HCT116 (cell line): ENCODE measurements around the gene EIF4EBP3. TPM values are rescaled to one million over a fixed set of nuclear protein-coding genes. Genes with fewer than 3 reads are reported as not detected.

ENCODE experiments used
- ATAC-seq: fragments of 200-7000 bp; cut with Tn5 transposase; 2 replicates; pipeline ENCODE4 v1.9.1; 2020; ENCODE audit warnings: mild to moderate bottlenecking, moderate library complexity
- BruUV-seq: library from RNA; stranded (reverse); fragments of 400-500 nt; replicated peaks from 2 replicates; lab custom pipeline; 2021; lab: Mats Ljungman, UMichigan
- CTCF ChIA-PET: fragments of 300-600 bp; sonication (Branson Sonifier 250); formaldehyde crosslinking; loops from one replicate; lab custom pipeline; 2021; ENCODE audit warnings: antibody characterized with exemption; lab: Charles Lee
- POLR2A ChIA-PET: fragments of 300-600, 350-600 bp; sonication (Branson Sonifier 250); formaldehyde crosslinking; loops from one replicate; lab custom pipeline; 2021; ENCODE audit warnings: antibody characterized with exemption; lab: Charles Lee
- RAD21 ChIA-PET, 2 experiments: fragments of 300-600 bp; sonication (Branson Sonifier 250); formaldehyde crosslinking; loops; one replicate each; lab custom pipeline; 2023; ENCODE audit warnings: low total read pairs in 2 of 2; ENCODE audit not compliant: uncharacterized antibody in 2 of 2, unreplicated experiment in 2 of 2, low non-redundant PET in 1 of 2; lab: Charles Lee
- DNase-seq: peaks from one replicate; pipeline ENCODE4 v3.0.0-alpha.2; 2010; ENCODE audit warnings: low read depth, low spot score
- H2AFZ ChIP-seq: fragments of 200-600 bp; shearing (Covaris generic), sonication (generic); 2 replicates; pipeline ENCODE4 v1.6.1; 2017; ENCODE audit warnings: low read depth, mixed run types, mixed read lengths, antibody characterized with exemption, low read length; ENCODE audit not compliant: poor library complexity, severe bottlenecking
- H3K27ac ChIP-seq: 2 replicates; pipeline ENCODE4 v1.5.1; 2012; ENCODE audit warnings: low read depth, low read length
- H3K27me3 ChIP-seq: fragments of 200-600 bp; sonication (generic); 2 replicates; pipeline ENCODE4 v1.6.1; 2016; ENCODE audit warnings: mixed run types, low read length, mixed read lengths; ENCODE audit not compliant: insufficient read depth
- H3K36me3 ChIP-seq, 2 experiments: fragments of 200-500 bp in 1 of 2; fragments of 200-600 bp in 1 of 2; sonication (Bioruptor generic) in 1 of 2; sonication (generic) in 1 of 2; 2 replicates each; pipeline versions ENCODE4 v1.5.1 to v1.6.1; 2014 to 2016; ENCODE audit warnings: low read length in 2 of 2, inconsistent platforms in 1 of 2, mixed read lengths in 1 of 2, mixed run types in 1 of 2; ENCODE audit not compliant: insufficient read depth in 2 of 2, control insufficient read depth in 1 of 2
- H3K4me1 ChIP-seq, 2 experiments: fragments of 200-600 bp in 1 of 2; sonication (generic) in 1 of 2; 2 replicates each; pipeline versions ENCODE4 v1.5.1 to v1.6.1; 2012 to 2017; ENCODE audit warnings: low read length in 2 of 2, inconsistent platforms in 1 of 2, mild to moderate bottlenecking in 1 of 2, mixed read lengths in 1 of 2, mixed run types in 1 of 2, moderate library complexity in 1 of 2; ENCODE audit not compliant: insufficient read depth in 2 of 2, control insufficient read depth in 1 of 2
- H3K4me2 ChIP-seq: fragments of 200-600 bp; sonication (generic); 2 replicates; pipeline ENCODE4 v1.6.1; 2017; ENCODE audit warnings: mixed run types, low read length, mixed read lengths
- H3K4me3 ChIP-seq, 2 experiments: fragments of 200-600 bp in 1 of 2; sonication (generic) in 1 of 2; replicated peaks in 1 of 2; 2 replicates each; pipeline ENCODE4 v1.5.1; 2011 to 2016; ENCODE audit warnings: low read length in 2 of 2, control low read depth in 1 of 2, low read depth in 1 of 2, mild to moderate bottlenecking in 1 of 2, mixed read lengths in 1 of 2, mixed run types in 1 of 2
- H3K79me2 ChIP-seq: fragments of 200-600 bp; sonication (generic); 2 replicates; pipeline ENCODE4 v1.6.1; 2017; ENCODE audit warnings: mild to moderate bottlenecking, mixed run types, low read length, moderate library complexity, mixed read lengths; ENCODE audit not compliant: insufficient read depth
- H3K9ac ChIP-seq: fragments of 200-600 bp; sonication (generic); 2 replicates; pipeline ENCODE4 v1.6.1; 2016; ENCODE audit warnings: low read length, mixed read lengths
- H3K9me2 ChIP-seq: fragments of 200-600 bp; sonication (generic), shearing (Covaris generic); 2 replicates; pipeline ENCODE4 v1.6.1; 2017; ENCODE audit warnings: mixed run types, mild to moderate bottlenecking, moderate library complexity; ENCODE audit not compliant: insufficient read depth
- H3K9me3 ChIP-seq, 2 experiments: fragments of 200-500 bp in 1 of 2; fragments of 200-600 bp in 1 of 2; sonication (Bioruptor generic) in 1 of 2; sonication (generic) in 1 of 2; 2 replicates each; pipeline ENCODE4 v1.6.1; 2014 to 2017; ENCODE audit warnings: low read length in 2 of 2, mixed read lengths in 2 of 2, inconsistent platforms in 1 of 2, low read depth in 1 of 2, mild to moderate bottlenecking in 1 of 2, mixed run types in 1 of 2, moderate library complexity in 1 of 2; ENCODE audit not compliant: control insufficient read depth in 1 of 2, insufficient read depth in 1 of 2
- H4K20me1 ChIP-seq: fragments of 200-600 bp; sonication (generic), shearing (Covaris generic); 2 replicates; pipeline ENCODE4 v1.6.1; 2017; ENCODE audit warnings: mixed run types, mild to moderate bottlenecking, moderate library complexity; ENCODE audit not compliant: insufficient read depth
- CEBPB ChIP-seq: IDR thresholded peaks from 2 replicates; pipeline ENCODE4 v1.6.1; 2012; ENCODE audit warnings: low read depth
- EGR1 ChIP-seq: IDR thresholded peaks from 2 replicates; pipeline ENCODE4 v1.6.1; 2012; ENCODE audit warnings: low read depth
- ELF1 ChIP-seq: IDR thresholded peaks from 2 replicates; pipeline ENCODE4 v1.6.1; 2012; ENCODE audit warnings: low read depth, borderline replicate concordance
- FOSL1 ChIP-seq: IDR thresholded peaks from 2 replicates; pipeline ENCODE4 v1.6.1; 2012; ENCODE audit warnings: low read depth
- POLR2A ChIP-seq: IDR thresholded peaks from 2 replicates; pipeline ENCODE4 v1.7.0; 2011; ENCODE audit warnings: borderline replicate concordance; ENCODE audit not compliant: insufficient read depth, insufficient read length; ENCODE audit errors: extremely low read depth
- POLR2AphosphoS5 ChIP-seq: IDR thresholded peaks from 2 replicates; pipeline ENCODE4 v1.6.1; 2011; ENCODE audit warnings: mild to moderate bottlenecking, low read depth, low read length, moderate library complexity
- RAD21 ChIP-seq: IDR thresholded peaks from 2 replicates; pipeline ENCODE4 v1.6.1; 2012; ENCODE audit warnings: low read depth, mild to moderate bottlenecking
- SIN3A ChIP-seq: IDR thresholded peaks from 2 replicates; pipeline ENCODE4 v1.6.1; 2012; ENCODE audit warnings: low read depth
- SRF ChIP-seq: IDR thresholded peaks from 2 replicates; pipeline ENCODE4 v1.6.1; 2012; ENCODE audit warnings: low read depth
- YY1 ChIP-seq: IDR thresholded peaks from 2 replicates; pipeline ENCODE4 v1.6.1; 2011; ENCODE audit warnings: low read length, low read depth, moderate library complexity, mild to moderate bottlenecking; ENCODE audit not compliant: insufficient replicate concordance; ENCODE audit errors: extremely low read depth
- ZFX ChIP-seq: fragments of 450-650 bp; IDR thresholded peaks from 2 replicates; pipeline ENCODE4 v1.6.1; 2017
- ZNF274 ChIP-seq: fragments of 200-500 bp; sonication (Bioruptor generic); IDR thresholded peaks from 2 replicates; pipeline ENCODE4 v1.6.1; 2014; ENCODE audit warnings: mild to moderate bottlenecking, low read depth, low read length, inconsistent platforms
- intact Hi-C: fragments of 100-400 bp; cut with micrococcal nuclease; formaldehyde crosslinking; loops from 2 replicates; pipeline ENCODE4 v1.10.0; 2022
- total RNA-seq: library from RNA; stranded (reverse); gene quantifications from one replicate; pipeline ENCODE4 v1.2.1, GENCODE V29; 2021; ENCODE audit not compliant: unreplicated experiment
- TF ChIP-seq, protein P1 (sequence below): IDR thresholded peaks from 2 replicates; pipeline ENCODE4 v1.6.1; 2011; ENCODE audit warnings: mild to moderate bottlenecking, low read length, moderate library complexity; ENCODE audit not compliant: insufficient replicate concordance; ENCODE audit errors: extremely low read depth
- TF ChIP-seq, protein P2 (sequence below): IDR thresholded peaks from 2 replicates; pipeline ENCODE4 v1.6.1; 2012
- TF ChIP-seq, protein P3 (sequence below), 3 experiments: fragments of 200-600 bp in 1 of 3; sonication (generic) in 1 of 3; IDR thresholded peaks in 2 of 3; conservative IDR thresholded peaks in 1 of 3; 2 replicates each; pipeline ENCODE4 v1.5.1; 2012 to 2017; ENCODE audit warnings: low read depth in 2 of 3, low read length in 2 of 3, antibody characterized with exemption in 1 of 3, borderline replicate concordance in 1 of 3, control low read depth in 1 of 3, mild to moderate bottlenecking in 1 of 3, mixed read lengths in 1 of 3, mixed run types in 1 of 3, moderate library complexity in 1 of 3; ENCODE audit not compliant: insufficient read depth in 1 of 3
- TF ChIP-seq, protein P4 (sequence below): IDR thresholded peaks from 2 replicates; pipeline ENCODE4 v1.6.1; 2012

EIF4EBP3 gene
- total RNA-seq, 1 experiment from 2014 or later = 6.0 TPM

DNA sequence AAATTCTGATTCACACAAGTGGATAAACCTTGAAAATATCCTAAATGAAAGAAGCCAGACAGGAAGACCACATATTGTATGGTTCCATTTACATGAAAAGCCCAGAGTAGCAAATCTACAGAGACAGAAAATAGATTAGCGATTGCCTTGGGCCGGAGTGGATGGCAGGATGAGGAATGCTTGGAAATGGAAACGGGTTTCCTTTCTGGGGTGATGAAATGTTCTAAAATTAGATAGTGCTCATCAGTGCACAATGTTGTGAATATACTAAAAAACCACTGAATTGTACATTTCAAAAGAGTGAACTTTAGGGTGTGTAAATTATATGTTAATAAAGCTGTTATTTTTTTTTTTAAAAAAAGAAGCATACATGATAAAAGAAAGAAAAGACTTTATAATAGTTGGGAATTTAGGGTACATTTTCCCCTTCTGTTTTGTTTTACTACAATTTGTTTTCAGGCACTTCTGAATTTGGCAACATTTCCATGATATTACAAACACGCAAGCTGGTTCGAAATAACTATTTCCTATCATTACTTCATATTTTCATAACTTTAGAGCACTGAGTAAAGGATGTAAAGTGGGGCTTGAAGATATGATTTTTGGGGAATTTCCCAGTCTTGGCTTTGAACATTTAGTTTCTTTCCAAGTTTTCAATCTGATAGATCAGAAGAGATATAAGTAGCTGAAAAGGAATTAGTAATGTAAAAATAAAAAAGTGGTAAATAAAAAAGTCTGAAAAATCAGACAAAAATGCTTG, 41.0 kb downstream of the EIF4EBP3 start:
- no peak overlapping the region for H2AFZ ChIP-seq
- H3K79me2 ChIP-seq = no peaks in the 10 kb centered on the region
- POLR2A ChIA-PET = no interaction called here
- no peak overlapping the region for H3K27ac ChIP-seq
- TF ChIP-seq SIN3A (no peak), POLR2A (no peak), CEBPB (no peak), RAD21 (no peak), POLR2AphosphoS5 (no peak), FOSL1 (no peak), EGR1 (no peak), SRF (no peak), ELF1 (no peak), YY1 (no peak), ZNF274 (no peak), ZFX (no peak)
- TF ChIP-seq, protein P1, sequence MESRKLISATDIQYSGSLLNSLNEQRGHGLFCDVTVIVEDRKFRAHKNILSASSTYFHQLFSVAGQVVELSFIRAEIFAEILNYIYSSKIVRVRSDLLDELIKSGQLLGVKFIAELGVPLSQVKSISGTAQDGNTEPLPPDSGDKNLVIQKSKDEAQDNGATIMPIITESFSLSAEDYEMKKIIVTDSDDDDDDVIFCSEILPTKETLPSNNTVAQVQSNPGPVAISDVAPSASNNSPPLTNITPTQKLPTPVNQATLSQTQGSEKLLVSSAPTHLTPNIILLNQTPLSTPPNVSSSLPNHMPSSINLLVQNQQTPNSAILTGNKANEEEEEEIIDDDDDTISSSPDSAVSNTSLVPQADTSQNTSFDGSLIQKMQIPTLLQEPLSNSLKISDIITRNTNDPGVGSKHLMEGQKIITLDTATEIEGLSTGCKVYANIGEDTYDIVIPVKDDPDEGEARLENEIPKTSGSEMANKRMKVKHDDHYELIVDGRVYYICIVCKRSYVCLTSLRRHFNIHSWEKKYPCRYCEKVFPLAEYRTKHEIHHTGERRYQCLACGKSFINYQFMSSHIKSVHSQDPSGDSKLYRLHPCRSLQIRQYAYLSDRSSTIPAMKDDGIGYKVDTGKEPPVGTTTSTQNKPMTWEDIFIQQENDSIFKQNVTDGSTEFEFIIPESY = no peak
- TF ChIP-seq, protein P2, sequence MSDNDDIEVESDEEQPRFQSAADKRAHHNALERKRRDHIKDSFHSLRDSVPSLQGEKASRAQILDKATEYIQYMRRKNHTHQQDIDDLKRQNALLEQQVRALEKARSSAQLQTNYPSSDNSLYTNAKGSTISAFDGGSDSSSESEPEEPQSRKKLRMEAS = no peak
- TF ChIP-seq, protein P3, sequence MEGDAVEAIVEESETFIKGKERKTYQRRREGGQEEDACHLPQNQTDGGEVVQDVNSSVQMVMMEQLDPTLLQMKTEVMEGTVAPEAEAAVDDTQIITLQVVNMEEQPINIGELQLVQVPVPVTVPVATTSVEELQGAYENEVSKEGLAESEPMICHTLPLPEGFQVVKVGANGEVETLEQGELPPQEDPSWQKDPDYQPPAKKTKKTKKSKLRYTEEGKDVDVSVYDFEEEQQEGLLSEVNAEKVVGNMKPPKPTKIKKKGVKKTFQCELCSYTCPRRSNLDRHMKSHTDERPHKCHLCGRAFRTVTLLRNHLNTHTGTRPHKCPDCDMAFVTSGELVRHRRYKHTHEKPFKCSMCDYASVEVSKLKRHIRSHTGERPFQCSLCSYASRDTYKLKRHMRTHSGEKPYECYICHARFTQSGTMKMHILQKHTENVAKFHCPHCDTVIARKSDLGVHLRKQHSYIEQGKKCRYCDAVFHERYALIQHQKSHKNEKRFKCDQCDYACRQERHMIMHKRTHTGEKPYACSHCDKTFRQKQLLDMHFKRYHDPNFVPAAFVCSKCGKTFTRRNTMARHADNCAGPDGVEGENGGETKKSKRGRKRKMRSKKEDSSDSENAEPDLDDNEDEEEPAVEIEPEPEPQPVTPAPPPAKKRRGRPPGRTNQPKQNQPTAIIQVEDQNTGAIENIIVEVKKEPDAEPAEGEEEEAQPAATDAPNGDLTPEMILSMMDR (IDR thresholded peaks at IDR 0.05 in 2 of 3, conservative IDR thresholded peaks at IDR 0.05 in 1 of 3; ENCODE audit: borderline replicate concordance in 1 of 3, insufficient read depth in 1 of 3, low read depth in 2 of 3, low read length in 2 of 3) = no peak
- TF ChIP-seq, protein P4, sequence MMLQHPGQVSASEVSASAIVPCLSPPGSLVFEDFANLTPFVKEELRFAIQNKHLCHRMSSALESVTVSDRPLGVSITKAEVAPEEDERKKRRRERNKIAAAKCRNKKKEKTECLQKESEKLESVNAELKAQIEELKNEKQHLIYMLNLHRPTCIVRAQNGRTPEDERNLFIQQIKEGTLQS = no peak
- CTCF ChIA-PET = no interaction called here
- H3K9me3 ChIP-seq = no peaks in the 10 kb centered on the region
- no peak overlapping the region for H3K9ac ChIP-seq
- no peaks in the 10 kb centered on the region for H3K9me2 ChIP-seq
- DNase-seq (no peak), ATAC-seq (no peak)
- no peaks in the 10 kb centered on the region for H3K27me3 ChIP-seq
- no peaks in the 10 kb centered on the region for H4K20me1 ChIP-seq
- H3K4me2 ChIP-seq = no peak overlapping the region
- no peaks in the 10 kb centered on the region for H3K36me3 ChIP-seq
- intact Hi-C loops = no loop called here
- RAD21 ChIA-PET = no interaction called here
- no peaks in the 10 kb centered on the region; a peak in 1 of 4 replicates for H3K4me1 ChIP-seq
- BruUV-seq = no TSS peak
- no peak overlapping the region for H3K4me3 ChIP-seq
